PC-3 (cell line): ENCODE results near the gene ZSWIM8. TPM values are rescaled to one million over a fixed set of nuclear protein-coding genes. Genes with fewer than 3 reads are reported as not detected.
A peak's percentile ranks its signal among the peaks of the same experiment; 100 is the strongest.

Experiments used
- ATAC-seq: fragments of 200-7000 bp; cut with Tn5 transposase; 2 replicates; pipeline ENCODE4 v1.9.1; 2020; ENCODE audit warnings: mild to moderate bottlenecking, moderate library complexity
- BruUV-seq: library from RNA; stranded (reverse); fragments of 400-500 nt; replicated peaks from 2 replicates; lab custom pipeline; 2021; lab: Mats Ljungman, UMichigan
- CTCF ChIA-PET: fragments of 300-600 bp; sonication (Branson Sonifier 250); formaldehyde crosslinking; loops from one replicate; lab custom pipeline; 2022; ENCODE audit warnings: antibody characterized with exemption; lab: Charles Lee
- POLR2A ChIA-PET: fragments of 300-600 bp; sonication (Branson Sonifier 250); formaldehyde crosslinking; loops from one replicate; lab custom pipeline; 2022; ENCODE audit warnings: antibody characterized with exemption; ENCODE audit not compliant: unreplicated experiment; lab: Charles Lee
- DNase-seq: peaks from one replicate; pipeline ENCODE4 v3.0.0-alpha.2; 2015
- H2AFZ ChIP-seq: fragments of 300-600 bp; sonication (generic); 2 replicates; pipeline ENCODE4 v1.6.0; 2016; ENCODE audit warnings: antibody characterized with exemption, low read length
- H3F3A ChIP-seq: fragments of 300-600 bp; sonication (generic); one replicate; pipeline ENCODE4 v1.6.0; 2017; ENCODE audit warnings: antibody characterized with exemption, low read length, control low read depth, mild to moderate bottlenecking; ENCODE audit not compliant: unreplicated experiment
- H3K27ac ChIP-seq: fragments of 300-600 bp; sonication (generic); 2 replicates; pipeline ENCODE4 v1.5.1; 2016; ENCODE audit warnings: mild to moderate bottlenecking, low read length
- H3K27me3 ChIP-seq: fragments of 300-600 bp; sonication (generic); 2 replicates; pipeline ENCODE4 v1.6.1; 2016; ENCODE audit warnings: low read length, mixed read lengths
- H3K36me3 ChIP-seq: fragments of 300-600 bp; sonication (generic); 2 replicates; pipeline ENCODE4 v1.6.1; 2016; ENCODE audit warnings: low read depth, mixed run types, low read length, mixed read lengths
- H3K4me1 ChIP-seq: fragments of 300-600 bp; sonication (generic); 2 replicates; pipeline ENCODE4 v1.5.1; 2016; ENCODE audit warnings: low read length; ENCODE audit not compliant: insufficient read depth
- H3K4me2 ChIP-seq: fragments of 300-600 bp; sonication (generic); 2 replicates; pipeline ENCODE4 v1.6.0; 2016; ENCODE audit warnings: low read length
- H3K4me3 ChIP-seq: fragments of 300-600 bp; sonication (generic); 2 replicates; pipeline ENCODE4 v1.5.1; 2016; ENCODE audit warnings: mild to moderate bottlenecking, low read length, mixed read lengths
- H3K79me2 ChIP-seq: fragments of 300-600 bp; sonication (generic); 2 replicates; pipeline ENCODE4 v1.6.1; 2017; ENCODE audit warnings: low read length, mixed read lengths
- H3K9ac ChIP-seq: fragments of 300-600 bp; sonication (generic); 2 replicates; pipeline ENCODE4 v1.6.0; 2016; ENCODE audit warnings: mild to moderate bottlenecking, low read length
- H3K9me2 ChIP-seq: fragments of 300-600 bp; sonication (generic); replicated peaks from 2 replicates; pipeline ENCODE4 v1.6.1; 2016; ENCODE audit warnings: mixed run types, low read length, mixed read lengths
- H3K9me3 ChIP-seq: fragments of 300-600 bp; sonication (generic); 2 replicates; pipeline ENCODE4 v1.6.1; 2016; ENCODE audit warnings: low read length, mixed read lengths
- H4K20me1 ChIP-seq: fragments of 300-600 bp; sonication (generic); 2 replicates; pipeline ENCODE4 v1.6.1; 2016; ENCODE audit warnings: low read length, mixed read lengths
- CTCF ChIP-seq: fragments of 300-600 bp; sonication (generic); conservative IDR thresholded peaks from 2 replicates; pipeline ENCODE4 v1.5.1; 2017; ENCODE audit warnings: antibody characterized with exemption, low read depth, mild to moderate bottlenecking, low read length
- EZH2 ChIP-seq: fragments of 300-600 bp; sonication (generic); IDR thresholded peaks from one replicate; pipeline ENCODE4 v1.6.1; 2017; ENCODE audit warnings: antibody characterized with exemption, mild to moderate bottlenecking, low read length; ENCODE audit not compliant: unreplicated experiment
- EZH2phosphoT487 ChIP-seq: fragments of 300-600 bp; sonication (generic); IDR thresholded peaks from 2 replicates; pipeline ENCODE4 v1.6.1; 2018; ENCODE audit warnings: mild to moderate bottlenecking, antibody characterized with exemption, low read length, borderline replicate concordance
- intact Hi-C: fragments of 100-400 bp; cut with micrococcal nuclease; formaldehyde crosslinking; loops from 2 replicates; pipeline ENCODE4 v1.9.0; 2023
- total RNA-seq: library from RNA; depleted of rRNA; stranded (reverse); fragments of >200 nt; gene quantifications from 2 replicates; pipeline ENCODE4 v1.2.3, GENCODE V29; 2014

ZSWIM8 gene
- total RNA-seq, 1 experiment from 2014 or later = 152 TPM

GRCh38 chr10:73819513-73820093, 34.2 kb downstream of the ZSWIM8 start:
- Histone ChIP-seq H3K27me3 (no peaks in the 10 kb centered on the region), H3K9me2 (no peaks in the 10 kb centered on the region), H3K9ac (peak overlapping the region; percentile 31), H3K4me1 (peaks cover 22% of the 10 kb centered on the region), H2AFZ (peak overlapping the region; percentile 22), H3K4me2 (peak overlapping the region; percentile 74), H3K9me3 (no peaks in the 10 kb centered on the region), H3K36me3 (peaks cover 57% of the 10 kb centered on the region), H3K27ac (peak overlapping the region; percentile 66), H3F3A (no peaks in the 10 kb centered on the region), H4K20me1 (peaks cover 3% of the 10 kb centered on the region; the same call in 1 of the 2 replicates), H3K79me2 (no peaks in the 10 kb centered on the region), H3K4me3 (peak overlapping the region; percentile 33)
- intact Hi-C loops = loop anchor here (2.0 kb wide), 2 partner anchors 29 to 59 kb away; no protein-coding TSS in a partner anchor
- no TSS peak for BruUV-seq
- ChIA-PET CTCF (interaction anchor here (0.6 to 3.2 kb wide), 24 partner anchors 8 to 357 kb away, joined by 3 to 32 read pairs (median 4); partner anchors contain the start of gene CHCHD1), POLR2A (interaction anchor here (0.5 to 1.1 kb wide), 9 partner anchors 21 to 461 kb away, joined by 3 to 5 read pairs (median 4); partner anchors contain the start of genes CFAP70 and CHCHD1)
- peak; percentile 94 for ATAC-seq
- TF ChIP-seq EZH2 (no peak), CTCF (peak; percentile 89)
- peak; percentile 97 for DNase-seq

- no peaks in the 10 kb centered on the region for H3K27me3 ChIP-seq
- peaks cover 51% of the 10 kb centered on the region for H3K36me3 ChIP-seq
- H3K27ac ChIP-seq = no peak overlapping the region
- BruUV-seq = no TSS peak
- ChIA-PET POLR2A (interaction anchor here (0.5 kb wide), 1 partner anchor 187 kb away, joined by 7 read pairs; no protein-coding TSS in a partner anchor), CTCF (interaction anchor here (0.6 kb wide), 1 partner anchor 40 kb away, joined by 3 read pairs; no protein-coding TSS in a partner anchor)
- peaks cover 9% of the 10 kb centered on the region; the same call in 1 of the 2 replicates for H4K20me1 ChIP-seq
- peaks cover 40% of the 10 kb centered on the region for H3K4me1 ChIP-seq
- DNase-seq (no peak), ATAC-seq (no peak)
- H3K9me3 ChIP-seq = no peaks in the 10 kb centered on the region
- peaks cover under 1% of the 10 kb centered on the region for H3F3A ChIP-seq
- TF ChIP-seq EZH2 (no peak), CTCF (no peak), EZH2phosphoT487 (no peak)
- H3K4me2 ChIP-seq = no peak overlapping the region
- no peak overlapping the region for H3K9ac ChIP-seq
- intact Hi-C loops = no loop called here
- no peak overlapping the region for H2AFZ ChIP-seq
- H3K4me3 ChIP-seq = no peak overlapping the region
- H3K9me2 ChIP-seq = no peaks in the 10 kb centered on the region
- no peaks in the 10 kb centered on the region for H3K79me2 ChIP-seq
Observed at GRCh38 chr10:73823391-73823790, 38.0 kb downstream of the ZSWIM8 start.
